Measurements from ENCODE around the gene IRS4. TPM values are rescaled to one million over a fixed set of nuclear protein-coding genes. Genes with fewer than 3 reads are reported as not detected.

The IRS4 gene
- total RNA-seq, 1 donor from 2014 or later, result not detected

GRCh38 chrX:108735679-108736508, 469 bp downstream of the IRS4 start:
- Histone ChIP-seq H3K4me3 (peak overlapping the region; percentile 57), H3K9me3 (replicated peaks) (no peaks in the 10 kb centered on the region), H3K27me3 (ENCODE audit: low read depth) (peaks cover 98% of the 10 kb centered on the region), H3K4me1 (peaks cover 7% of the 10 kb centered on the region), H3K36me3 (no peaks in the 10 kb centered on the region), H3K27ac (replicated peaks) (no peak overlapping the region)
- no peak for TF ChIP-seq CTCF (IDR thresholded peaks at IDR 0.05; ENCODE audit: borderline replicate concordance)
- no peak for DNase-seq
- intact Hi-C loops (cut with micrococcal nuclease), result no loop called here

- Histone ChIP-seq H3K4me1 (peaks cover 7% of the 10 kb centered on the region), H3K36me3 (no peaks in the 10 kb centered on the region), H3K27ac (replicated peaks) (no peak overlapping the region), H3K27me3 (ENCODE audit: low read depth) (peaks cover 97% of the 10 kb centered on the region), H3K4me3 (peak overlapping the region; percentile 57), H3K9me3 (replicated peaks) (no peaks in the 10 kb centered on the region)
- intact Hi-C loops (cut with micrococcal nuclease), result no loop called here
- no peak for DNase-seq
- no peak for TF ChIP-seq CTCF (IDR thresholded peaks at IDR 0.05; ENCODE audit: borderline replicate concordance)
Measured at GRCh38 chrX:108735091-108735678, 1.2 kb downstream of the IRS4 start.

- intact Hi-C loops (cut with micrococcal nuclease), result no loop called here
- H3K36me3 ChIP-seq, result no peaks in the 10 kb centered on the region
- DNase-seq, result no peak
- H3K27ac ChIP-seq (replicated peaks), result no peak overlapping the region
- no peak overlapping the region for H3K4me3 ChIP-seq
- H3K27me3 ChIP-seq (ENCODE audit: low read depth), result peaks cover 95% of the 10 kb centered on the region
- no peaks in the 10 kb centered on the region for H3K9me3 ChIP-seq (replicated peaks)
- peaks cover 7% of the 10 kb centered on the region for H3K4me1 ChIP-seq
- TF ChIP-seq CTCF (IDR thresholded peaks at IDR 0.05; ENCODE audit: borderline replicate concordance), result no peak
Measured at GRCh38 chrX:108734426-108734825, 1.9 kb downstream of the IRS4 start.

GRCh38 chrX:108732630-108733321, 3.6 kb downstream of the IRS4 start:
- intact Hi-C loops (cut with micrococcal nuclease), result no loop called here
- no peak for DNase-seq
- TF ChIP-seq CTCF (IDR thresholded peaks at IDR 0.05; ENCODE audit: borderline replicate concordance), result no peak
- H3K36me3 ChIP-seq, result no peaks in the 10 kb centered on the region
- H3K27me3 ChIP-seq (ENCODE audit: low read depth), result peaks cover 84% of the 10 kb centered on the region
- peaks cover 7% of the 10 kb centered on the region for H3K4me1 ChIP-seq
- H3K27ac ChIP-seq (replicated peaks), result no peak overlapping the region
- no peaks in the 10 kb centered on the region for H3K9me3 ChIP-seq (replicated peaks)
- no peak overlapping the region for H3K4me3 ChIP-seq

GRCh38 chrX:108731153-108731552, 5.2 kb downstream of the IRS4 start:
- no peak for TF ChIP-seq CTCF (IDR thresholded peaks at IDR 0.05; ENCODE audit: borderline replicate concordance)

More at GRCh38 chrX:108731153-108731552, 5.2 kb downstream of the IRS4 start:
- Histone ChIP-seq H3K27me3 (ENCODE audit: low read depth) (peaks cover 68% of the 10 kb centered on the region), H3K9me3 (replicated peaks) (no peaks in the 10 kb centered on the region), H3K27ac (replicated peaks) (no peak overlapping the region), H3K4me1 (no peaks in the 10 kb centered on the region), H3K36me3 (no peaks in the 10 kb centered on the region), H3K4me3 (no peak overlapping the region)
- DNase-seq, result no peak
- intact Hi-C loops (cut with micrococcal nuclease), result no loop called here

All from left ventricle myocardium inferior (tissue), 1 donor.